Heart right ventricle (tissue), 16 donors: Measurements from ENCODE around the gene CCDC85C. TPM values are rescaled to one million over a fixed set of nuclear protein-coding genes. Genes with fewer than 3 reads are reported as not detected.
A peak's percentile ranks its signal among the peaks of the same experiment; 100 is the strongest.

Experiments used
- ATAC-seq, 8 donors: fragments of 200-7000 bp; cut with Tn5 transposase; one replicate each; pipeline ENCODE4 v1.9.1; 2020; ENCODE audit warnings: mild to moderate bottlenecking in 8 of 8, moderate library complexity in 8 of 8, moderate number of reproducible peaks in 1 of 8
- DNase-seq, 2 donors: peaks; one replicate each; pipeline ENCODE4 v3.0.0-alpha.2; 2020
- H3K27ac ChIP-seq, 10 donors: fragments of 200-600 bp; sonication (generic) in 2 of 10; one replicate each; pipeline versions ENCODE4 v1.5.0 to v1.8.0; 2020 to 2022; ENCODE audit warnings: mild to moderate bottlenecking in 3 of 10
- H3K27me3 ChIP-seq, 7 donors: fragments of 200-600 bp; one replicate each; pipeline ENCODE4 v1.8.0; 2021 to 2022; ENCODE audit warnings: mild to moderate bottlenecking in 2 of 7
- H3K36me3 ChIP-seq, 9 donors: fragments of 200-600 bp; sonication (generic) in 1 of 9; one replicate each; pipeline versions ENCODE4 v1.5.0 to v1.8.0; 2020 to 2022; ENCODE audit warnings: mild to moderate bottlenecking in 2 of 9
- H3K4me1 ChIP-seq, 9 donors: fragments of 200-600 bp; sonication (generic) in 1 of 9; one replicate each; pipeline versions ENCODE4 v1.5.0 to v1.8.0; 2020 to 2022; ENCODE audit warnings: mild to moderate bottlenecking in 4 of 9
- H3K4me3 ChIP-seq, 10 donors: fragments of 200-600 bp; sonication (generic) in 2 of 10; one replicate each; pipeline versions ENCODE4 v1.5.0 to v1.8.0; 2020 to 2022; ENCODE audit warnings: mild to moderate bottlenecking in 7 of 10, moderate library complexity in 2 of 10
- H3K9me3 ChIP-seq, 11 donors: fragments of 200-600 bp in 10 of 11; sonication (generic) in 2 of 11; one replicate each; pipeline versions ENCODE4 v1.5.0 to v1.8.0; 2013 to 2022; ENCODE audit warnings: mild to moderate bottlenecking in 2 of 11, control low read depth in 1 of 11, moderate library complexity in 1 of 11
- CTCF ChIP-seq, 9 donors: fragments of 200-600 bp; sonication (generic) in 2 of 9; IDR thresholded peaks; one replicate each; pipeline versions ENCODE4 v1.5.0 to v1.8.0; 2021 to 2022; ENCODE audit warnings: antibody characterized with exemption in 9 of 9, mild to moderate bottlenecking in 5 of 9, moderate library complexity in 1 of 9
- WGBS, 2 donors: extraction: QIAGEN DNeasy Blood & Tissue Kit; methylation state at CpG; one replicate each; pipeline ENCODE4 v1.1.7; 2013; ENCODE audit warnings: inconsistent platforms in 1 of 2; 5-methylcytosine and 5-hydroxymethylcytosine counted together
- intact Hi-C, 10 donors: fragments of 100-400 bp; cut with DNase I; formaldehyde crosslinking; loops; one replicate each; pipeline versions ENCODE4 v1.11.1 to v1.14.2; 2022
- polyA plus RNA-seq, 2 donors: library from polyadenylated mRNA; stranded (reverse); fragments of 200-250 nt; gene quantifications; one replicate each; pipeline ENCODE4 v1.2.3, GENCODE V29; 2013
- total RNA-seq, 10 donors: library from RNA; stranded (reverse); fragmentation: NEBNext Ultra II Directional in 3 of 10; extraction: Animal tissue kit (Norgen Biotek cat#: 25700) in 3 of 10; gene quantifications; one replicate each; pipeline versions ENCODE4 v1.2.1 to v1.2.4, GENCODE V29; 2021 to 2023
- donor health status: Arrhythmogenic right ventricular cardiomyopathy.
- donor health status: ischemic (EF 13 %, LVEDD 7.1; RV severe dilation, severe dysfunction).
- donor health status: healthy with polysubstance abuse.
- donor health status: DM: no; HTN: yes; CAD: no.
- donor health status: DM: no; HTN: no; CAD: no.
- donor health status: ischemic (EF 25% LVEDD 6.9; RV normal size, moderate dysfunction).
- donor health status: ischemic (EF 25% LVEDD 5.7; RV mildly dilated, moderate dysfunction).
- donor health status: healthy.
- donor health status: DM: yes; HTN: yes; CAD: no.
- donor health status: Ischemic cardiomyopathy.
- donor health status: ischemic (EF 35%, LVEDD 5.7; RV mildly dilated, moderate dysfunction).
- donor health status: nonischemic (EF 11% LVEDD 7.7; RV severe dilation, severe dysfunction).
- donor health status: DM: yes; HTN: yes; CAD: no.
- donor health status: PGD.
- donor health status: ischemic (EF 29% LVEDD 5.4; RV normal size, mild dysfunction).
- donor health status: nonischemic (EF 23%, LVEDD 6.1; RV moderate dilation, normal function).

The CCDC85C gene
- total and polyA plus RNA-seq, 12 donors = 9.0 to 50.2 (median 31.5) TPM

GRCh38 chr14:99522934-99523703, 80.9 kb downstream of the CCDC85C start:
- no peak for TF ChIP-seq CTCF (IDR thresholded peaks at IDR 0.05)
- peak overlapping the region in 9 of 10 donors; percentile 3 to 79 (median 58) for H3K27ac ChIP-seq
- no peak overlapping the region for H3K4me3 ChIP-seq
- intact Hi-C loops = loop anchor here in 1 of 10 donors (10.0 kb wide), 1 partner anchor 362 kb away; no protein-coding TSS in a partner anchor
- 67 to 70% methylated on average over 14 of the region's 14 CpGs for whole genome bisulfite sequencing, 2 donors
- H3K9me3 ChIP-seq = no peaks in the 10 kb centered on the region
- H3K4me1 ChIP-seq = peaks cover 8 to 66% (median 53%) of the 10 kb centered on the region in 9 donors
- ATAC-seq (peak in 3 of 8 donors; percentile 1 to 9 (median 2)), DNase-seq (no peak)
- no peaks in the 10 kb centered on the region for H3K27me3 ChIP-seq
- H3K36me3 ChIP-seq = peaks cover 0 to 12% (median 0%) of the 10 kb centered on the region in 9 donors

DNA sequence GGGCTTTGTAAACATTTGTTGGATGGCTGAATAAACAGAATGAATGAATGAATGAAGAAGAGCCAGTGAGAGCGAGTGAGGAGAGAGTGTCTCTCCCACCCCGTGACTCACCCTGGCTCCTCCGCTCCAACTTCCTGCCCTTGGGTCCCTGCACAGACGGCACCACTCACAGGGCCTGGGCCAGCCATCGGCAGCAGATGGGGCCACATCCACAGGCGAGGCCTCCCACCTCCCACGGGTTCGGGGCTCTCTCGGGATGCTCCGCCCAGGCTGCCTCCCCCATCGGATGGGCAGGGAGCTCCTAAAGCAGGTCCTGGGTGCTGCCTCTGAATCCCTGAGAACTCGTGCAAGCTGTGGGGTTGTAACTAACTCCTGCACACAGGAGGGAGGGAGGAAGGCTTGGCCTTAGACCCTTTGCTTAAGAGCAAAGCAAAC, 81.5 kb downstream of the CCDC85C start:
- H3K4me1 ChIP-seq = peaks cover 8 to 71% (median 53%) of the 10 kb centered on the region in 9 donors
- ATAC-seq = peak in 5 of 8 donors; percentile 24 to 46 (median 43)

GRCh38 chr14:99522025-99522401, 82.0 kb downstream of the CCDC85C start:
- no peak overlapping the region for H3K27ac ChIP-seq
- H3K9me3 ChIP-seq = no peaks in the 10 kb centered on the region
- TF ChIP-seq CTCF (IDR thresholded peaks at IDR 0.05) = no peak
- ATAC-seq (no peak), DNase-seq (no peak)
- intact Hi-C loops = loop anchor here in 1 of 10 donors (10.0 kb wide), 1 partner anchor 363 kb away; no protein-coding TSS in a partner anchor
- no peaks in the 10 kb centered on the region for H3K27me3 ChIP-seq
- H3K36me3 ChIP-seq = peaks cover 0 to 12% (median 0%) of the 10 kb centered on the region in 9 donors
- WGBS, 2 donors = 82 to 86% methylated on average over 18 of the region's 18 CpGs
- H3K4me1 ChIP-seq = peaks cover 8 to 68% (median 52%) of the 10 kb centered on the region in 9 donors
- no peak overlapping the region for H3K4me3 ChIP-seq

More for the DNA sequence above, 81.5 kb downstream of the CCDC85C start:
- DNase-seq = no peak
- peak in 1 of 9 donors; percentile 11 for TF ChIP-seq CTCF (IDR thresholded peaks at IDR 0.05)
- Histone ChIP-seq H3K36me3 (peaks cover 0 to 12% (median 0%) of the 10 kb centered on the region in 9 donors), H3K9me3 (no peaks in the 10 kb centered on the region), H3K27me3 (no peaks in the 10 kb centered on the region), H3K27ac (peak overlapping the region in 8 of 10 donors; percentile 3 to 74 (median 54)), H3K4me3 (no peak overlapping the region)
- 47 to 49% methylated on average over 12 of the region's 12 CpGs for WGBS, 2 donors
- intact Hi-C loops = loop anchor here in 1 of 10 donors (10.0 kb wide), 1 partner anchor 362 kb away; no protein-coding TSS in a partner anchor

- Histone ChIP-seq H3K36me3 (peaks cover 0 to 14% (median 0%) of the 10 kb centered on the region in 9 donors), H3K9me3 (no peaks in the 10 kb centered on the region), H3K4me3 (no peak overlapping the region), H3K27me3 (no peaks in the 10 kb centered on the region), H3K27ac (no peak overlapping the region), H3K4me1 (peaks cover 8 to 62% (median 46%) of the 10 kb centered on the region in 9 donors)
- intact Hi-C loops = loop anchor here in 1 of 10 donors (10.0 kb wide), 1 partner anchor 363 kb away; no protein-coding TSS in a partner anchor
- no peak for DNase-seq
- 92 to 94% methylated on average over 23 to 25 of the region's 25 CpGs for WGBS, 2 donors
- no peak for ATAC-seq
- TF ChIP-seq CTCF (IDR thresholded peaks at IDR 0.05) = no peak
Measured at GRCh38 chr14:99521176-99522024, 82.6 kb downstream of the CCDC85C start.
